ENCODE measurements around the gene NTN5.
"Not testable (repeated sequence)": the region's sequence is repeated elsewhere in the genome, so short reads cannot be mapped to it uniquely, and the experiment has no call there.

Gene NTN5

GRCh38 chr19:48695743-48696352, 23.0 kb upstream of the NTN5 start, which contains the start of gene FUT2:
FUT2 (plus strand) TSS chr19:48695971; CDS start chr19:48702957, 6,986 bp downstream.
- DNase-seq = peak; percentile 34 to 54

GRCh38 chr19:48693629-48694028, 20.8 kb upstream of the NTN5 start:
- DNase-seq = not testable (repeated sequence)

DNA sequence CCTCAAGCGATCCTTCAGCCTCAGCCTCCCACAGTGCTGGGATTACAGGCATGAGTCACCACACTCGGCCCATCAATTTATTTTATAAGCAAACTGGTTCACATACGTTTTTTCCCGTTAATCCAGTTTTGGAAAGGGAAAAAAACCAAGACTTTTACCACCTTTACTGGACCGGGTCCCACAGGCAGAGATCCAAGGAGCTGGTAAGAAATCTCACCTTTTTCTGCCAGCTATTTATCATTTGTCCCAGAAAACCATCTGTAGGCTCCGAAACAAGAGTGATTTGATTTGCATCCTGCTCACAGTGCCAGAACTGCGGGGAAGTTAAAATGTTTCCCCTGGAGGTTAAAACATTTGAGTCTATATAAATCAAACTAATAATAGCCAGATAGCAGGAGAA, 16.6 kb upstream of the NTN5 start:
- DNase-seq = no peak

DNA sequence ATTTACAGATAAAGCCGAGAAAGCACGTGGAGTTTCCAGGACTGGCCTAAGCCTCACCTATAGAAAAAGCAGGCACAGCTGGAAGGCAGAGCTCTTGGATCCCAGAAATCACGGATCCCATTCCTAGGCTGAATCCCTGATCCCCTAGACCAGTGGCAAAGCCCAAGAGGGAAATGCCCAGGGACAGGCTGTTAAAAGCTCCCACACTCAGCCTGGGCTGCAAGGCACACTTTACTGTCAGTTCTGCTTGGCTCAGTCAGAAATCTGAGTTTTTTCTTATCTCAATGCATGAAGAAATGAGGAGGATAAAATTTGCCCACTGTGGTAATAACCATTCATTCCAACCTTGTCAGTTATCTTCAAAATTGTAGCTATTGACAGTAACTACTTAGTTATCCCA, 15.0 kb upstream of the NTN5 start:
- DNase-seq = no peak

DNA sequence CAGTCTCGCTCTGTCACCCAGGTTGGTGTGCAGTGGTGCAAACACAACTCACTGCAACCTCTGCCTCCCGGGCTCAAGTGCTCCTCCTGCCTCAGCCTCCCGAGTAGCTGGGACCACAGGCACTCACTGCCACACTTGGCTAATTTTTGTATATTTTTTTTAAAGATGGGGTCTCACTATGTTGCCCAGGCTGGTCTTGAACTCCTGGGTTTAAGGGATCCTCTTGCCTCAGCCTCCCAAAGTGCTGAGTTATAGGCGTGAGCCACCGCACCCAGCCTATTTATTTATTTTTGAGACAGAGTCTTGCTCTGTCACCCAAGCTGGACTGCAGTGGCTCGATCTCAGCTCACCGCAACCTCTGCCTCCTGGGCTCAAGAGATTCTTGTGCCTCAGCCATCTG, 13.8 kb upstream of the NTN5 start:
- not testable (repeated sequence) for DNase-seq

- DNase-seq = no peak
These were observed 13.3 kb upstream of the NTN5 start for GRCh38 chr19:48686088-48686487.

DNA sequence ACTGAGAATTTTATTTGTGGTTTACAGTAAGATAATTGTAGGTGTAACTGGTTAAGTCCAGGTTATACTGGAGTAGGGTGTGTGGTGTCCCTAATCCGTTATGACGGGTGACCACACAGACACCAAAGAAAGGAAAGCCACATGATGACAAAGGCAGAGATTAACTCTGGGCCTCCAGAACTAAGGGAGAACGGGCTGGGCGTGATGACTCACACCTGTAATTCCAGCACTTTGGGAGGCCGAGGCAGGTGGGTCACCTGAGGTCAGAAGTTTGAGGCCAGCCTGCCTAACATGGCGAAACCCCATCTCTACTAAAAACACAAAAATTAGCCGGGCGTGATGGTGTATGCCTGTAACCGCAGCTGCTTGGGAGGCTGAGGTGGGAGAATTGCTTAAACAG, 12.8 kb upstream of the NTN5 start:
- no peak for DNase-seq

DNA sequence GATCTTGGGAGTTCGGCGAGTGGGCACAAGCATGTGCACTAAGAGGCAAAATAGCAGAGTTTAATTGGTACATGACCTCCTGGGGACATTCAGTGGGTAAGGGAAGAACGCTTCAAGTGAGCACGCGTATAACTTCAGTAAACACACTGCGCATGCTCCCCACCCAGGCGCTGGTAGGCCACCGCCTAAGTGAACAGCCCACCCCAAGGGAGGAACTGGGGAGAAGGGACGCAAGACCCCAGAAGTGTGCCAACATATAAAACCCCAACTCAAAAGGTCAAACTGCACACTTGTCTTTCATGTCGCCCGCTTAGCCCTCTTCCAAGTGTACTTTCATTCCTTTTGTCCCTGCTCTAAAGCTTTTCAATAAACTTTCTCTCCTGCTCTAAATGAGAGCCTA, 10.5 kb upstream of the NTN5 start:
- no peak for DNase-seq

DNA sequence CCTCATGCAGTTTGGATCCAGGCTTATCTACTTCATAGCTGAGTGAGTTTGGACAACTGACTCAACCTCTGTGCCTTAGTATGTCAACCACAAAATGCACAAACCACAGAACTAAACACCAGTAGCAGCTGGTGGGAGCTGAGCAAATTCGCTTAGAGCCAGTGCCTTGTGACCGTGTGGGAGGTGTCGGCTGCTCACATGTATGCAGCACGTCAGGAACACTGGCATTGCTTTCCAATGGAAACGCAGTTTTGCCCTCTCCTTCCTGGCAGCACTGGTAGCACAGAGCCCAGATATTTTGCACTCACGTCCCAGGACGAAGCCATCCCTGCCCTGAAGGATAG, 8.3 kb upstream of the NTN5 start:
- DNase-seq = no peak

DNA sequence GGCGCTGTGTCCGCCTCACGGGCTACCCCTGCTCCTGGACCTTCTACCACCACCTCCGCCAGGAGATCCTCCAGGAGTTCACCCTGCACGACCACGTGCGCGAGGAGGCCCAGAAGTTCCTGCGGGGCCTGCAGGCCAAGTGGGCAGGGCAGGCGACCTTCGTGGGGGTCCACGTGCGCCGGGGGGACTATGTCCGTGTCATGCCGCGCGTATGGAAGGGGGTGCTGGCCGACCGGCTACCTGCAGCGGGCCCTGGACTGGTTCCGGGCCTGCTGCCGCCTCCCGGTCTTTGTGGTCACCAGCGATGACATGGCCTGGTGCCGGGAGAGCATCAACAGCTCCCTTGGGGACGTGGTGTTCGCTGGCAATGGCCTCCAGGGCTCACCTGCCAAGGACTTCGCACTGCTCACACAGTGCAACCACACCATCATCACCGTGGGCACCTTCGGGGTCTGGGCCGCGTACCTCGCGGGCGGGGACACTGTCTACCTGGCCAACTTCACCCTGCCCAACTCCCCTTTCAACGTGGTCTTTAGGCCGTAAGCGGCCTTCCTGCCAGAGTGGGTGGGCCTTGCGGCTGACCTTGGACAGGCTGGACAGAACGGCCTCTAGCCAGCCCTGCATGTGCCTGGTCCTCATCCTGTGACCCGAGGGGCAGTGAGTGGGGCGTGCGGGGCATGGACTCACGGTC, 7.8 kb upstream of the NTN5 start:
- DNase-seq = no peak

DNA sequence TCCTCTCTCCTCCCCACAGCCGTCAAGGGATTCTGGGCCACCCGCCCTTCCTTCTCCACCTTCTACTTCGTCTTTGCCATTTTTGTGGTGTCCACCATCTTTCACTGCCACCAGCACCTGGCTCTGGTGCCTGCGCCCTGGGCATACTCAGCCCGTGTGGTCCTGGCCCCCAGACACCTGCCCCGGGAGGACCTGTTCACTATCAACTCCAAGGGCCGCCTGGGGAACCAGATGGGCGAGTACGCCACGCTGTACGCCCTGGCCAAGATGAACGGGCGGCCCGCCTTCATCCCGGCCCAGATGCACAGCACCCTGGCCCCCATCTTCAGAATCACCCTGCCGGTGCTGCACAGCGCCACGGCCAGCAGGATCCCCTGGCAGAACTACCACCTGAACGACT, 7.2 kb upstream of the NTN5 start:
- DNase-seq = not testable (repeated sequence)

DNA sequence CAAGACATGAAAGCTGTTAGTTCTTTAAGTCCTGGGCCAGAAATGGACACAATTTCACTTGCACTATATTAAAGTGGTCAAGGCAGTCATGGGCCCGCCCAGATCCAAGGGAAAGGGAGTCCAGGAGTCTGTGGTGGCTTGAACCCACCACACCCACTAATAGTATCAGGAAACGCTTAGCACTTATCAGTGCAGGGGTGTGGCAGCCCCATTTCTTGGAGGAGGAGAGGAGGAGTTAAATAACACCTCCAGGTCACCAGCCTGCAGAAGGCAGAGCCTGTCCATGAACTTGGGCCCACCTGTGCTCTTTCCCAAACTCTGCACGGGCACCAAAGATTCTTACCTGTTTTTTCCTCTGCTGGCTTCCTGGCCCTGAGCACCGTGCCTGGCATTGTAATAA, 5.4 kb upstream of the NTN5 start:
- no peak for DNase-seq

GRCh38 chr19:48676887-48677286, 4.1 kb upstream of the NTN5 start:
- DNase-seq = no peak

GRCh38 chr19:48676487-48676886, 3.7 kb upstream of the NTN5 start:
- no peak for DNase-seq

- DNase-seq = peak; percentile 52 to 68
These were observed 2.4 kb upstream of the NTN5 start for GRCh38 chr19:48674921-48675824.

- DNase-seq = no peak
These were observed 1.5 kb upstream of the NTN5 start for GRCh38 chr19:48674216-48674809.

- DNase-seq = no peak
These were observed 751 bp upstream of the NTN5 start for GRCh38 chr19:48673436-48674100.

GRCh38 chr19:48671446-48671995, 1.3 kb downstream of the NTN5 start:
- DNase-seq = no peak

- no peak for DNase-seq
These were observed 1.9 kb downstream of the NTN5 start for GRCh38 chr19:48670699-48671445.

DNA sequence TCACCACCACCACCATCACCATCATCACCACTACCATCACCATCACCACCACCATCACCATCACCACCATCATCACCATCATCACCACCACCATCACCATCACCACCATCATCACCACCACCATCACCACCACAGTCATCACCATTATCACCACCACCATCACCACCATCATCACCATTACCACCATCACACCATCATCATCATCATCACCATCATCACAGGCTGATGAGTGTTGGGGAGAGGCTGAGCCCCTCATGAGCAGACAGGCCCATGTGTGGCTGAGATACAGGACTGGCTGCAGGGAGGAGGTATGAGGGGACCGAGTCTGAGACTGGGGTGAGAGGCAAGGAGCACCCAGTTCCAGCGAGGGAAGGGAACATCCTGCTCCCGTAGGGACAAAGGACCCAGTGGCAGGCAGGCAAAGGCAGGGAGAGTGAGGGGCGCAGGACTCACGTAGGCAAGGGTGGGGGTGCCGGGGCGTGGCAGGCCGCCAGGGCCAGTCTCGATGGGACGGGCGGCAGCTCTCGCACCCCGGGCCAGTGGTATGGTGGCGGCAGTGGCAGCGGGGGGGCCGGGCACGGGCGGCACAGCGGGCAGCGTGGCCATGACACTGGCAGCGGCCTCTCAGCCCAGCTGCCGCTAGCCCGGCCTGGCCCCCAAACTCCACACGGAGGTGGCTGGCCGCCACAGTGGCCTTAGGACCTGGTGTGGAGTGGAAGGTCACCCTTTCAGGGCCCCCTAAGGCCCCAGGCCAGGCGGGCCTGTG, 2.7 kb downstream of the NTN5 start:
- DNase-seq = no peak

- no peak for DNase-seq
These were observed 4.1 kb downstream of the NTN5 start for GRCh38 chr19:48668761-48669160.

Data from NCI-H187 (cell line).